HG02943 (cell line): ENCODE data around the gene COL11A1.
"Not testable (repeated sequence)": the region's sequence is repeated elsewhere in the genome, so short reads cannot be mapped to it uniquely, and the experiment has no call there.

Experiments used
- ATAC-seq: cut with Tn5 transposase; IDR thresholded peaks from one replicate; pipeline ENCODE4 v1.9.1; 2021; ENCODE audit warnings: mild to moderate bottlenecking, low read depth, moderate library complexity; ENCODE audit not compliant: unreplicated experiment

Gene COL11A1

GRCh38 chr1:102842606-102843005, 265.7 kb downstream of the COL11A1 start:
- no peak for ATAC-seq

GRCh38 chr1:102840741-102841140, 267.6 kb downstream of the COL11A1 start:
- no peak for ATAC-seq

- no peak for ATAC-seq
Measured at GRCh38 chr1:102838016-102838415, 270.3 kb downstream of the COL11A1 start.

GRCh38 chr1:102837551-102837950, 270.8 kb downstream of the COL11A1 start:
- no peak for ATAC-seq

- no peak for ATAC-seq
Measured at GRCh38 chr1:102836991-102837390, 271.3 kb downstream of the COL11A1 start.

- ATAC-seq: no peak
Measured at GRCh38 chr1:102834688-102835320, 273.5 kb downstream of the COL11A1 start.

- ATAC-seq: no peak
Measured at GRCh38 chr1:102833151-102833550, 275.2 kb downstream of the COL11A1 start.

GRCh38 chr1:102826706-102827105, 281.6 kb downstream of the COL11A1 start:
- not testable (repeated sequence) for ATAC-seq
